RPMI8226 (cell line): ENCODE results near the gene KIF25.

ENCODE experiments used
- DNase-seq: peaks from one replicate; pipeline ENCODE4 v3.0.0-alpha.2; 2015

Gene KIF25

DNA sequence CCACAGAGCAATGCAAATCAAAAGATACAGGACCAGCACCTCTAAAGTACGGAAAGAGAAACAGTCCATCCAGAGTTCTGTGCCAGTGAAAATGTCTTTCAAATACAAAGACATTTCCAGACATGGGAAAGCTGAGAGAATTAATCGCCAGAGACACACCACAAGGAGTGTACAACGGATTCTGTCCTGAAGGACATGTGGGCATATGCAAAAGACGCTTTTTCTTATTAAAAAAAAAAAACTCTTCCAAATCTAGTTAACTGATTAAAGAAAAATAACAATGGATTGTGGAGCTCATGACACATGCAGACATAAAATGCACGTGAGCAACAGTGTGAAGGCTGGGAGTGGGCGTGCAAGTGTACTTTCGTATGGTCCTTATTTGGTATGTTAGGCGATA, 22.8 kb downstream of the KIF25 start:
- DNase-seq, result no peak

DNA sequence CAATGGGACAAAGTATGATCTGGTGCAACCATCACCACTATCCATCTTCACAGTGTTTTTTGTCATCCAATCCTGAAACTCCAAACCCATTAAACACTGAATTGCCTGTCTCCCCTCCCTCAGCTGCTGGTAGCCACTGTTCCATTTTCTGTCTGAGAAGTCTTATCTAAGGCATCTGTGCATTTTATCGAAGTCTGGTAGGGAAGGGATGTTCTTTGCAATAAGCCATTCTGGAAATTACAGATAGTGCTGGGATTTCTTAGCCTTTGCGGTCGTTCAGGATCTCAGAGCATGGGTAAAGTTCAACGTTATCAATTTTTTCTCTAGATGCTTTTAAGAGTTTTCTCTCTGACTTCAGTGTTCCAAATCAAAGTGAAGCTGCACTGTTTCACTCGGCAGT, 24.1 kb downstream of the KIF25 start:
- no peak for DNase-seq

DNA sequence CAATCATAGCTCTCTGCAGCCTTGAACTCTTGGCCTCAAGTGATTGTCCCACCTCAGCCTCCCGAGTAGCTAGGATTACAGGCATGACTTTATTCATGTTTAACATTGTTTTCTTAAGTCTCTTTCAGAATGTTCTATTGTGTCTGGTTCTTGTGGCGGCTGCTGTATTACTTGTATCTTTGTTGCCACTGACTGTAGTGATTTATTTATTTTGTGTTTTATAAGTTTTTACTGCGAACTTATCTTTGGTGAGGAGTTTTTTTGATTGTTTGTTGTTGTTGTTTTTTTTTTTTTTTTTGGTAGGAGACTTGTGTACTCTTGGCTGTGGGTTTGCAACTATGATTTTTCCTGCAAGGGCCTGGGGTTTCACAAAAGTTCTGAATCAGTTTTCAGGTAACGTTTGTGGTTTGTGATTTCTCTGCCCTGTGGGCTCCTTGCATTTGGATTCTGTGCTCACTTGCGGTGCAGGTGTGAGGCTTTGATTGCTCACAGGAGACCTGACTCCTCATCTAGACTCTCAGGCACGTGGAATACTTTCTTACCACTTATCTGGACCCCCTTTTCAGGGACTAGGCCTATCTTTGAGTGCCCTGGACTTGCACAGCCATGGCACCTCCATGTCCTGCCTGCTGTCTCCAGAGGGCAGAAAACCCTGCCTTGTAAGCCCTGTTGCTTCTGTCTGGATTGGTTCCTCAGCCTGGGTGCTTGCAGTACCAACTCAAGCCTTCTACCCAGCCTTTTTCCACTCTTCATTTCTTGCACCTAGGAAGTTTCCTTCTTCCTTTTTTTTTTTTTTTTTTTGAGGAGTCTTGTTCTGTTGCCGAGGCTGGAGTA, 25.2 kb downstream of the KIF25 start:
- DNase-seq, result no peak

DNA sequence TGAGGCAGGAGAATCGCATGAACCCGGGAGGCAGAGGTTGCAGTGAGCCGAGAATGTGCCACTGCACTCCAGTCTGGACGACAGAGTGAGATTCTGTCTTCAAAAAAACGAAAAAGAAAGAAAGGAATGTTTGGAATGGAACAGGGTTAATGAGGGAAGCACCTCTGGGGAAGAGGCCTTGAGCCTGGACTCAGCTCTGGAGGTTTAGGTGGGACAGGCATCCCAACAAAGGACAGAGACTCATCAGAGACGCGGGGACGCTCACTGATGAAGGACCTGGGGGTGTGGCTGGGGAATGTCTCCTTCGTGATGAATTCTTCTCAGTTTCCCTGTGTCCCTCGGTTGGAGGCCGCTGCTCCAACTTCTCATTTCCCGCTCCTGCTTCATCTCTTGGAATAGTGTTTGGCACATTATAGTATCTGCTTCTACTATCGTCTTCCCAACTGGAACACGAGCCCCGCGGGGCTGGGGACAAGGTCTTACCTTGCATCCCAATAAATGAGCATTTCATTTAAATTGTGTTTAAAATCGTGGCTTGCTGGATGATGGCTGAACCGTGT, 27.6 kb downstream of the KIF25 start:
- no peak for DNase-seq

DNA sequence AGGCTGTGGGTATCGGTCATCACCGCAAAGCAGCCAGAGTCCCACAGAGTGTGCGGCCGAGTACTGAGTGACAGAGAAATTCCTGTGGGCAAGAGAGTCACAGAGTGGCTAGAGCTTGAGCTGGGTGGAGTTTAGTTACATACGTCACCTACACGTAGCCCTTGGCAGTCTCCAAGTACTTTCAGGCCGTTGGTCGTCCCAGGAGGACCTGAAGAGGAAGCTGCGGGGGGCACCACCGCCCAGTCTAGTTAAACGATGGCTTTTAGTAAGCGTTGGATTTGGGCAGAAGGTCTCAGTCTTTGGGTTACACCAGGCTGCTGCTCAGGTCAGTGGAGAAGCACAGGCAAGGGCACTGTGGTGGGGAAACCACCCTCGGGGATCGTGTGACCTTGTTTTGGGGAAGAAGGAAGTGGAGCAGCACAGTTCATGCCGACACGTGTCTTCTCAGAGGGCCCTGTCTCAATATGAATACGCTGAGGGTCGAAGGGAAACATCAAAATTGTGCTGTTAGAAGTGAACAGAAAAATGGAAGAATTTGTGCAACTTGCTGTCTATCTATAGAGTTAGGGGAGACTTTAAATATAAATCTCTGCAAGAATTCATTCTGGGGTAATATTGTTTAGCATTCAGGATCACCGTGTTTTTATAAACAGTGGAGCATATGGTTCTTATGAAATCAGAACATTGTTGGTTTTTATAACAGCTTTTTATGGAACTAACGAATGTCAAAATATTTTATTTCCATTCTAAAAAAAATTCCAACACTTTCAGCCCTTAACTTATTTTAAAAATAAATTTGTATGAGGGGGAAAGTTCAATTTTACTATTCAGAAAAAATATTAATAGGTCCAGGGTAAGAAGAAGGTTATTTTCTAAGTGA, 28.6 kb downstream of the KIF25 start:
- no peak for DNase-seq

DNA sequence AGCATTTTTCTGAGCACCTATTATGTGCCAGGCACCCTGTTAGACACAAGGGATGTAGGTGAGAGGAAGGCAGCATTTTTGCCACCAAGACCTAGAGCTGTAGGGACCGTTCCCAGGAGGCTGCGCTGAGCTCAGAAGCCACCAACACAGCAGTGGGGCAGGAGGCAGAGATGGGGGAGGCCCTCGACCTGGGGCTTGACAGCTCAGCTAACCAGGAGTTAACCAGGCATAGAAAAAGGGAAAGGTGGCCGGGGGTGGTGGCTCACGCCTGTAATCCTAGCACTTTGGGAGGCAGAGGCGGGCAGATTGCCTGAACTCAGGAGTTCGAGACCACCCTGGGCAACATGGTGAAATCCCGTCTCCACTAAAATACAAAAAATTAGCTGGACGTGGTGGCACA, 29.5 kb downstream of the KIF25 start:
- DNase-seq, result no peak

DNA sequence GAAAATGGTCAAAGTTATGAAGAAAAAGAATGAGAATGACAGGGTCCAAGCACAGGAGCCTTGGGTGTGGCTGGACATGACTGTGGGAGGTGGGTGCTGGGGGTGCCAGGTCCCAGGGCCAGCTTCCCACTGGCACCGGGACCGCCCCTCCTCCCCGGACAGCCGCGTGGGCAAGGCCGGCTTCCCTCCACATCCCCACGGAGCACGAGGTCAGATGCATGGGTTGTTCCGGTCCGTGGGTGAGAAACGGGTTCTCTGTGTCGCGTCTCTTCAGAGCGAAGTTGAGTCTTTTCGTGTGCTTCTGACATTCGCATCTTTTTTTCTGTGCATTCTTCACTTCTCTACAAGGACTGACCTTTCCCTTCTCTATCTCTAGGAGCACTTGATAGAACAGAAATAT, 30.1 kb downstream of the KIF25 start:
- DNase-seq, result no peak

DNA sequence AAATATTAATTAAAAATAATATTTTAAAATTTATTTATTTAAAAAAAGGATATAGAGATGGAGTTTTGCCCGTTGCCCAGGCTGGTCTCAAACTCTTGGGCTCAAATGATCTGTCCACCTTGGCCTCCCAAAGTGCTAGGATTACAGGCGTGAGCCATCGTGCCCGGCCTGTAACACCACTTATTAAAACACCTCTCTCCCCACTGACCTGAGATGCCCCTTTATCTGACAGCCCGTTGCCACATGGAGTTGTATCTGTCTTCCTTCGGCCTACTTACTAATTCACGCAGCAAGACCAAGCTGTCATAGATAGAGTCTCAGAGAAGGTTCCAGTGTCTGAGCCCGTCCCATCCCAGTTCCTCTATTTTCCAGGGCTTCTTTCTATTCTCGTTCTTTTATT, 30.7 kb downstream of the KIF25 start:
- no peak for DNase-seq

DNA sequence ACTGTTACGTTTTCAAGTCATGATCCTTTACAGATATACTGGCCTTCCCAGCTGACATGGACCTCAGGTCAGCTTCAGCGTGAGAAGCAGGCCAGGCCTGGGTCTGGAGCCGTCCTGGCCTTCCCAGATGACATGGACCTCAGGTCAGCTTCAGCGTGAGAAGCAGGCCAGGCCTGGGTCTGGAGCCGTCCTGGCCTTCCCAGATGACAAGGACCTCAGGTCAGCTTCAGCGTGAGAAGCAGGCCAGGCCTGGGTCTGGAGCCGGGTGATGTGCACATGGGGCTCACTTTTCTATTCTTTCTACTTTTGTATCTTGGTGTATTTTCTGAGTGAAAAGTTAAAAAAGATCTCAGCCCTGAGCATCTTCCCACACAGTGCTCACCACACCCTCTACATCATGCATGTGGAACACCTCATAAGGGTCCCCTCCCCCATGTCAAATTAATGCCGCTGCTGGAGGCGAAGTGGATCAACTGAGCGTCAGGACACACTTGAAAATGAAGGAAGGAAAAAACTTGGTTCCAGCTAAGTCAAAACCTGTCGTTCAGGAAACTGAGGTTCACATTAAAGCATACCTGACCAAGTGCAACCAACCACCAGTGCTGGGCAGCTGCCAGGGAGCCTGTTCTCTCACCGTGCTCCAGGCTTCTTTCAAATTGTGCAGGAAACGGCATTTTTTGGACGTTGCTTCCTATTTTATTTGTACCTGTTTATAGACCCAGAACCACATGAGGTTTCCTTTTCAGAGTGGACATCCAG, 32.2 kb downstream of the KIF25 start:
- peak; percentile 64 for DNase-seq

DNA sequence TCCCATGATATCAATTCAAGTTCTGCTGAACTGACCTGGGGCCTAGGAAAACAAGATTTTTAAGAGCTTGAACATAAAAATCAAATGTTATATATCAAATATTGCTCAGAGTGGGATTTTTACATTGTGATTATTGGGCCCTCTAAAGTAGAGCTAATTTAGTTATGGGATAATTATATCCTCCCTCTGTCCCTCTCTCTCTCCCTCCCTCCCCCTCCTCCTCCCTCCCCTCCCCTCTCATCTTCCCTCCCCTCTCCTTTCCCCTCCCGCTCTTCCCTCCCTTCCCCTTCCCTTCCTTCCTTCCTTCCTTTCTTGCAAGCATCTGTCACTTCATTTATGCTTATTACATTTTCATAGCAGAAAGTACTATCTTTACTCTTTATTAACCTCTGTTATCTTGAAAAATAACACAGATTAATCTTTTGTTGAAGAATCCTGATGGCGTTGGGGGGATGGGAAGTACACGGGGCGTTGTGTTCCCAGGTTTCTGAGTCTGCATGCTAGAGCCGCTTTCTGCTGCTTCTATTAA, 32.8 kb downstream of the KIF25 start:
- no peak for DNase-seq

DNA sequence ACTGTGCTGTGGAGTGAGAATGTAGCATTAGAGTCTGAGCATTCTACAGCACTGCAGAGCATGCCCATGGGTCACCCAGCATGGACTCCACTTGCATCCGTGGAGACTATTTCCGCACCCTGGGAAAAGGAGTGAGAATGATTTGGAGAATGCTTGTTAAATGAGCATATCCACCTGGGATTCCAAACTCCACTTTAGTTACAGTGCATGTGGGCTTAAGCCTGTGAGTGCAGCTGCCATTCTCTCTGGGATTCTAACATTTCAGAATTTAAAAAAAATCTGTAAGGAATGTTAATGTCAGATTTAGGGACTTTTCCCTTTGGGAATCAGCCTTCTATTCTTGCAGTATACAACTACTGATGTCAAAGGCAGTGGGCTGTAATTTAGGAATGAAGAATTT, 33.4 kb downstream of the KIF25 start:
- no peak for DNase-seq

DNA sequence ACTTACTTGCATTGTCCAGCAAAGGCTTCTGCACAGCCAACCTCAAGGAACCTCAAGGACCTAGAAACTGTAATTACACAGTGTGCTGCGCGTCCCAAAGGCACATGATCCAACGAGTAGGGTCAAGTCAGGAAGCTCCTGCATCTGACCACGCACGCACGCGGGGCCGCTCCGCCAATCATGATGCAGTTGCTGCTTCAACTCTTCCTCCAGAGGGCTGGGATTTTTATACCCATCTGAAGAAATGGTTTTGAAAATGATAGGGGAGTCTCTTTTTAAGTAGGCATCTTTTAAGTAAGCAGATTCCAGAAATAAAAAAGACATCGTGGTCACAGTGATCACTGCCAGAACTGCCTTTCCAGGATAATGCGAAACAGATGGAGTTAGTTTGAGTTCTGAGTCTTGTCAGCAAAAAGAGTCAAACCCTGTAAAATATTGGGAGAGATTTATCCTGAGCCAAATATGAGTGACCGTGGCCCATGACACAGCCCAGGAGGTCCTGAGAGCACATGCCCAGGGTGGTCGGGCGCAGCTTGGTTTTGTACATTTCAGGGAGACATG, 34.0 kb downstream of the KIF25 start:
- DNase-seq, result no peak

DNA sequence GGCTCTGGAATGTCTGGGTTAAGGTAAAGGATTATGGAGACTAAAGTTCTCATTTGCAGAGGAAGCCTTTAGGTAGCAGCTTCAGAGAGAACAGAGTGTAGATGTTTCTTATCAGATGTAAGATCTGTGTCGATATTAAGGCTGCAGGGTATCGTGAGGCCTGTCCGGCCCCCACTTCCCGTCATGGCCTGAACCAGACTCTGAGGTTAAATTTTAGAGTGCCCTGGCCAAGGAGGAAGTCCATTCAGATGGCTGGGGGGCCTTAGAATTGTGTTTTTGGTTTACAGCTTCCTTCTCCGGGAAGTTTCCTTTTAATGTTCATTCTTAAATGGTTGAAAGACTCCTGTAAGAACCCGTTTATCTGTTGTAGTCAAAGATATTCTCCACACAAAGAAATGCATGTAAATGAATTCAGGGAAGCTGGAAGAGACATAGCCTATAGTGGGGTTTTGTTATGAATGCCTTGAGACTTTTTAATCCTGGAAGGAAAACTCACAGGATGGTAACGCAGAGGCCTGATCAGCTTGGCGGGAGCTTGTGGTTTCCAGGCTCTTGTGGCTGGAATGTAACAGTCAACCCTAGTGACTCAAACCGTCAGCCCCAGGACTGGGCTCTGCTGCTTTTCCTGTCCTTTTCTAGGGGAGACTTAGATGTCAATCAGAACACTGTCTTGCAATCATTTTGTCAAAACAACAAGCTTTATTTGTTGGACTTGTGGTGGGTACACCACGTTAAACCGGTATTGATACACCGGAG, 34.7 kb downstream of the KIF25 start:
- DNase-seq, result no peak

DNA sequence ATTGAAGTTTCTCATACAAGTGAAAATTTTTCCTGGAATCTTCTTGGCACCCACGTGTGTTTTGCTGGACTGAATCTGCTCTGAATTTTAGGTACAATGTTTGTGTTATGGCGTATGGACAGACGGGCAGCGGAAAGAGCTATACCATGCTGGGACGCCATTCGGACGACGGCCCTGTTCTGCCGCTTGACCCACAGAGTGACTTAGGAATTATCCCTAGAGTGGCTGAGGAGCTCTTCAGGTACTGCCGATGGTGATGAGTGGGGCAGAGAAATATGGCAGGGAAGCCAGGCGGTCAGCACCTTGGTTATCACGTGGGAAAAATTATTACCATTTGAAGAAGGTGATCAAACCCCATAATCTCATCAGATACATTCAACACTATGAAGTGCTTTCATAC, 36.3 kb downstream of the KIF25 start:
- no peak for DNase-seq

DNA sequence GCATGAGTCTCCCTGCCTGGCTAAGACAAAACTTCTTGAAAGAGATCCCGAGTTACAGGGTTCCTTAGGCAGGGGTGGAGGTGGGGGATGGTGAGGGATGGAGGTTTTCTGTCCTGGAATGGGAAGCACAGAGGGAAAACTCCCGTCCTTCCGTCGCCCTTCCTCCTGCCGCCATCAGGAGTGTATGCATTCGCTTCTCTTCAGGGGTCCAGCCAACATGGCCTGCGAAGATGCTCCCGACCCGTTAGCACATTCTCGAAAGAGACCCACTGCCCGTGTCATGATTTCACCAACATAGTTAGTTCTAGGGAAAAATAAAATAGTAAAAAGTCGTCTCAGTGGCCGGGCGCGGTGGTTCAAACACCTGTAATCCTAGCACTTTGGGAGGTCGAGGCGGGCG, 37.1 kb downstream of the KIF25 start:
- no peak for DNase-seq

DNA sequence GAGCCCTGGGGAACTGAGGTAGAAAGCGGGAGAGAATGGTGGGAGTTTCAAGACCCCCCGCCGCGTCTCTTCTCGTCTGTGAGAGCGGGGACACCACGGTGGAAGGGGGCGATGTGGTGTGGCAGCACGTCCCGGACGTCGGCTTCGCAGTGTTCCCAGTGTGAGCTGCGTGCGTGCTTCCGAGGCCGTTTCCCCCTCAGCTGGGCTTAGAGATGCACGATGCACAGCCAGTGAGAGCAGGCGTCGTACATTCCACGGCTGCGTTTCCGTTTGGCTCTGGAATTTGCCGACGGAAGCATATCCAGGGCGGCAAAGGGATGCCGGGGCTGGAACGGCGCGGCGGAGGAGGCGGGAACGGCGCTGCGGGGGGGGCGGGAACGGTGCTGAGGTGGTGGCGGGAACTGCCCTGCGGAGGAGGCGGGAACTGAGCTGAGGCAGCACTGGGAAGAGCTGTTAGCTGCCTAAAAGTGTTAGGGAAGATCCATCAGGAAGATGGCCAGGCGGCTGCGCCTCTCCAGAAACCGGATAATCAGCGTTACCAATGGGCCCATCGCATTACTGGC, 37.7 kb downstream of the KIF25 start:
- DNase-seq, result peak; percentile 19

DNA sequence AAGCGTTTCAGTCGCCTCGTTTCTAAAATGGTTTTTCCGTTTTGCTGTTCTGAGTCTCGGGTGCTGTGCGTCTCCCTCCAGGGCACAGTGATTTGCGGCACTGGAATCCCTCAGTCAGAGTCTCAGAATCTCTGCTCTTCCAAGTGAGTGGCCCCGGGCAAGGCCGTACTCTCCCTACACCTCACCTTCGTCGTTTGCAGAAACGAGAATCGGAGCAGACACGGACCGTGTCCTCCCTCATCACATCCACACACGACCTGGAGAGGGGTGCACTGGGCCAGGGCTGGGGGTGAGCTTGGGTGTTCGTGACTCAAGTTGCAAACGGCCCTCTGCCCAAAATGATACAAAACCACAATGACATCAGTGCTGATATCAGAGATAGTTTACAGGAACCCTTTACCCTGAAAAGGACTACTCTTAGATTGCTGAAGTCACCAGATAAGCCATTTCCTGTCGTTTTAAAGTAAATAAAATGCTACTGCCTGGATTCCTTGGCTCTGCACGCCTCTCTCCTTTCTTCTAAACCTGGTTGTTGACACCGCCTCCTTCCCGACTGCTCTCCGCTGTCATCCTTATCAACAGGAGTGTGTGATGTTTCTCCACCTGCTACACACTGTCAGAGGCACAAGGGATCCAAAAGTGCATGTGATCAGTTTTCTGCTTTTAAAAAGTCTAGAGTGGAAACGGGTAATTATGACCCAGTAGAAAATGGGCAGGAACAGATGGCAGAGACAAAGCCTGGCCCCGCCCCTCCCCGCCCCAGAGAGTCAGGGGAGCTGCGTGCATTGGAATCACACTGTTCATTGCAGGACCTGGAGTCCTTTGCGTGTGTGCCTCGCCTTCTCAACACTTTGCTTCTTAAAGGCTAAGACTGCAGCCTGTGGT, 38.4 kb downstream of the KIF25 start:
- peak; percentile 41 for DNase-seq

DNA sequence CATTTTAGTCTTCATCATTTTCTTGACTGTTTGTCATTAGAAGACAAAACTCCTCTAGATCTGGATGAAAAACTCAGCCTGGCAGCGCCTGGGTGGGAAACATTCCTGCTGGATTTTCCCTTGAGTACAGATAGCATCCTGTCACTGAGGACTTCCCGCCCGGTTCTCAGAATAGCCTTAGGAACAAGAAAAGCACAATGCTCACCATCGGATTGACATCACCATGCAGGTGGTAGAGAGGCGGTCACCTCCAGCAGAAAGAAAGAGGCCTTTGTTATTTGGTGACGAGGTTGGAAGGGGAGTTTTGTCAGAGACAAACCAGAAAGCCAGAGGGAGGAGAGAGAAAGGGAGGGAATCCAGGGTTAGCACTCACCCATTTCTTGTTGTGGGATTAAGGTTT, 39.8 kb downstream of the KIF25 start:
- no peak for DNase-seq

DNA sequence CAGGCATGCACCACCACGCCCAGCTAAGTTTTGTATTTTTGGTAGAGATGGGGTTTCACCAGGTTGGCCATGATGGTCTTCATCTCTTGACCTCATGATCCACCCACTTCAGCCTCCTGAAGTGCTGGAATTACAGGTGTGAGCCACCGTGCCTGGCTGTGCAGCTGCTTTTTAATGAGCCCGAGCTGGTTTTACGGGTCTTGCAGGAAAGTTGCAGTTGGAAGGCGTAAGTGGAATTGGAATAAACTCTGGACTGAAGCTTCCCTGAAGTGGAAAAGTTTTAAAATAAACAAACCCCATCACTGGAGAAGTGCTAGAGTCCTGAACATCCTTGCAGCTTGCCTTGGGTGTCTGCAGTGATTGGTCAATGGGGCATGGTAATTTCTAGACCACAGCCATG, 40.4 kb downstream of the KIF25 start:
- no peak for DNase-seq

DNA sequence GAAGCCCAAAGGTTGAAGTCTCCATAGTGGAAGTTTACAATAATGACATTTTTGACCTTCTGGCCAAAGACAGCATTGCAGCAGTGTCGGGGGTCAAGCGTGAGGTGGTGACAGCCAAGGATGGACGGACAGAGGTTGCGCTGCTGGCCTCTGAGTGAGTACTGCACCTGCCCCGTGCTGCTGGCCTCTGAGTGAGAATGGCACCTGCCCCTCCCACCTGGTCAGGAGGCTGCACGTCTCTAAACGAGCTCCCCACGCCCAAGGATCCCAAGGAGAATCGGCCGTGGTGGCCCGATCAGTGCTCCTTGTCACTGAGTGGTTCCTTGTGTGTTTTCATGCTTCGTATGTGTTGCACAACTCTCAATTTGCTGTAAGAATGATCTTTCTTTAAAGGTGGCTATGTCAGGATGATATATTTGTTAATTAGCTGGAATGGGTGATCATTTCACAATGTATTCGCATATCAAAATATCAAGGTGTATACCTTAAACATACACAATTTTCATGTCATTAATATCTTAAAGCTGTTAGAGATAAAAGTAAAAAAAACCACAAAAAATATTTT, 41.2 kb downstream of the KIF25 start:
- no peak for DNase-seq
